ENCODE measurements around the gene FNDC8. TPM values are rescaled to one million over a fixed set of nuclear protein-coding genes. Genes with fewer than 3 reads are reported as not detected.

FNDC8 gene
- total and polyA plus RNA-seq, 2 of the 8 experiments (the other 6 are each of a cell fraction or from before 2014, with no cell fraction given) = not detected

DNA sequence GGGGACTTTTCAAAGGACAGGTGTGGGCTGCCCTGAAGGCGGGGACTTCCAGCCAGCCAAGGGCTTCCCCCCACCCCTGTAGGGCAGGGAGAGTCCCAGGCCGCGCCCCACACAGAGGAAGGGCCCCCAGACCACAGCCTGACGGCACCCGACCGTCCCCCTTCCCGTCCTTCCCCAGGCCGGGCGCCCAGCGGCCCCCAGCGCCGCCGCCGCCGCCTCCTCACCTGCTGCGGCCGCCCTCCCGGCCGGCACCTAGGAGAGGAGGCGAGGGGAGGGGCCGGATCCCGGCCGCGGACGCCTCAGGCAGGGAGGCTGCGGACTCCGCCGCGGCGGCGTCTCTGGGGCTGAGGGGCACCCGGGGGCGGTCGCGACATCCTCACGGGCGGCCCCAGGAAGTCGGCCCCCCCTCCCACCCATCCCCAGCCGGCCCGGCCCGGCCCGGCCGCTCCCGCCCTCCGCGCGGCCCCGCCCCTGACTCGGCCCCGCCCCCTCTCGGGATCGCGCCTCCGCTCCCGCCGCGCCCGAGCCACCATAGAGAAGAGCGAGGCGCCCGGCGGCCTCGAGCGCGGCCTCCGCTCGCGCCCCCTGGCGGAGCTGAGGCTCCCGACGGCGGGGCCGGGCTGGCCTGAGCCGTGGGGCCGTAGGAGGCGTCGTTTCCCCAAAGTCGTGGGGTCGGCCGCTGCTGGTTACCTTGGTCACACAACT, 32.4 kb upstream of the FNDC8 start:
- no peak overlapping the region for H3K14ac ChIP-seq (ENCODE audit: insufficient read length)
- H2BK20ac ChIP-seq (ENCODE audit: low read length) = peak overlapping the region; percentile 76; the same call in 1 of the 2 replicates
- peaks cover 12% of the 10 kb centered on the region; the same call in 1 of the 2 replicates for H3K23me2 ChIP-seq (ENCODE audit: low read depth, low read length)
- peak overlapping the region; percentile 85; the same call in 1 of the 2 replicates for H4K8ac ChIP-seq (ENCODE audit: extremely low read depth, insufficient read depth, low read length)
- no peak overlapping the region for H2AK5ac ChIP-seq (ENCODE audit: low read depth, low read length)
- H4K5ac ChIP-seq (ENCODE audit: insufficient read length, low read depth, low read length) = no peak overlapping the region
- H3K4me3 ChIP-seq (ENCODE audit: extremely low read depth in 1 of 4, insufficient read depth in 2 of 4, low read depth in 3 of 4, low read length in 4 of 4) = peak overlapping the region; percentile 53 to 86 (median 76)
- 0% methylated on average over 6 of the region's 80 CpGs; no CpG with 5 or more reads in 1 of the 2 experiments for WGBS, 2 experiments (ENCODE audit: extremely low coverage in 1 of 2, insufficient coverage in 1 of 2, insufficient read length in 1 of 2, insufficient replicate concordance in 2 of 2, low coverage in 1 of 2, low lambda C conversion rate in 2 of 2, missing lambda C conversion rate in 1 of 2)
- peaks cover 6 to 23% (median 11%) of the 10 kb centered on the region in 4 experiments for H3K4me1 ChIP-seq (replicated peaks in 1 of 4; ENCODE audit: control insufficient read depth in 3 of 4, insufficient read depth in 4 of 4, low read length in 3 of 4)
- H2AFZ ChIP-seq (ENCODE audit: low read length) = peak overlapping the region; percentile 66
- no peak overlapping the region; the same call in 1 of the 2 replicates for H2BK15ac ChIP-seq (ENCODE audit: low read length)
- H3K18ac ChIP-seq (ENCODE audit: extremely low read depth, low read length) = peak overlapping the region; percentile 72
- no peaks in the 10 kb centered on the region for H3K9me3 ChIP-seq (ENCODE audit: insufficient read depth in 2 of 2, low read depth in 1 of 2, low read length in 1 of 2)
- no peaks in the 10 kb centered on the region for H3K27me3 ChIP-seq (replicated peaks in 1 of 4; ENCODE audit: control insufficient read depth in 3 of 4, extremely low read depth in 1 of 4, insufficient read depth in 3 of 4, low read length in 3 of 4)
- peak overlapping the region; percentile 81; the same call in 1 of the 2 replicates for H2BK12ac ChIP-seq (ENCODE audit: low read depth, low read length)
- H3K79me1 ChIP-seq (ENCODE audit: low read depth, low read length) = no peaks in the 10 kb centered on the region; the same call in 1 of the 2 replicates
- ChIA-PET CTCF (ENCODE audit: partially characterized antibody) (interaction anchor here (0.6 to 3.5 kb wide), 20 partner anchors 11 to 136 kb away, joined by 3 to 22 read pairs (median 6); partner anchors contain the start of genes RAD51D and RFFL), POLR2A (ENCODE audit: partially characterized antibody) (interaction anchor here (0.6 to 2.5 kb wide), 16 partner anchors 9 to 108 kb away, joined by 3 to 12 read pairs (median 3); partner anchors contain the start of genes FNDC8, LIG3, NLE1 and RFFL)
- H3K4ac ChIP-seq (replicated peaks; ENCODE audit: insufficient read length, low read depth, low read length) = no peak overlapping the region
- H3K23ac ChIP-seq (ENCODE audit: insufficient read length) = no peak overlapping the region
- no peak overlapping the region for H3K56ac ChIP-seq (replicated peaks; ENCODE audit: insufficient read length, low read depth, low read length)
- DNase-seq (ENCODE audit: low read depth in 1 of 2, low spot score in 2 of 2) (peak in 1 of 2 experiments; percentile 90), FAIRE-seq (no peak)
- no peaks in the 10 kb centered on the region for H4K20me1 ChIP-seq (replicated peaks in 1 of 2; ENCODE audit: control insufficient read depth in 1 of 2, insufficient read depth in 2 of 2, low read length in 2 of 2)
- H3K27ac ChIP-seq (ENCODE audit: low read depth, low read length) = peak overlapping the region; percentile 50; the same call in 1 of the 2 replicates
- H4K91ac ChIP-seq (replicated peaks; ENCODE audit: insufficient read length, low read length) = peak overlapping the region; percentile 55
- H2BK120ac ChIP-seq (replicated peaks; ENCODE audit: low read depth, low read length) = no peak overlapping the region
- peak overlapping the region; percentile 8 to 85 (median 53); a peak in 6 of 7 replicates for H3K9ac ChIP-seq (replicated peaks in 1 of 4; ENCODE audit: extremely low read depth in 1 of 4, low read depth in 3 of 4, low read length in 3 of 4)
- H2BK5ac ChIP-seq (ENCODE audit: low read depth, low read length) = peak overlapping the region; percentile 60; the same call in 1 of the 2 replicates
- no peaks in the 10 kb centered on the region for H3K36me3 ChIP-seq (ENCODE audit: control insufficient read depth in 2 of 4, insufficient read depth in 4 of 4, low read length in 3 of 4)
- peaks cover 0 to 2% of the 10 kb centered on the region in 2 experiments; a peak in 1 of 4 replicates for H3K79me2 ChIP-seq (ENCODE audit: control insufficient read depth in 1 of 2, insufficient read depth in 2 of 2, low read length in 2 of 2)
- H3K4me2 ChIP-seq (ENCODE audit: insufficient read depth in 1 of 2, low read depth in 2 of 2, low read length in 2 of 2) = peak overlapping the region; percentile 74 to 86
- TF ChIP-seq EGR1 (IDR thresholded peaks at IDR 0.05; ENCODE audit: borderline replicate concordance, low read depth, low read length) (0 out of 2 replicates have a peak, but pooled peaks have one; percentile 17), RBBP5 (IDR thresholded peaks at IDR 0.05; ENCODE audit: borderline replicate concordance, low read depth, low read length) (peak; percentile 65; the same call in 1 of the 2 replicates), TAF1 (IDR thresholded peaks at IDR 0.05; ENCODE audit: low read depth, low read length) (peak; percentile 4; the same call in 1 of the 2 replicates), POLR2A (IDR thresholded peaks at IDR 0.05; ENCODE audit: control extremely low read depth in 1 of 2, low read depth in 2 of 2, low read length in 2 of 2) (peak in 1 of 2 experiments; percentile 17; a peak in 1 of 3 replicates), TBP (IDR thresholded peaks at IDR 0.05; ENCODE audit: low read depth, low read length) (no peak; the same call in 1 of the 2 replicates), RAD21 (IDR thresholded peaks at IDR 0.05 in 1 of 2, conservative IDR thresholded peaks at IDR 0.05 in 1 of 2; ENCODE audit: low read depth in 2 of 2, low read length in 2 of 2) (peak; percentile 41 to 71), KDM4A (IDR thresholded peaks at IDR 0.05; ENCODE audit: low read depth, low read length, severe bottlenecking) (peak; percentile 9)
- TF ChIP-seq, protein P1, sequence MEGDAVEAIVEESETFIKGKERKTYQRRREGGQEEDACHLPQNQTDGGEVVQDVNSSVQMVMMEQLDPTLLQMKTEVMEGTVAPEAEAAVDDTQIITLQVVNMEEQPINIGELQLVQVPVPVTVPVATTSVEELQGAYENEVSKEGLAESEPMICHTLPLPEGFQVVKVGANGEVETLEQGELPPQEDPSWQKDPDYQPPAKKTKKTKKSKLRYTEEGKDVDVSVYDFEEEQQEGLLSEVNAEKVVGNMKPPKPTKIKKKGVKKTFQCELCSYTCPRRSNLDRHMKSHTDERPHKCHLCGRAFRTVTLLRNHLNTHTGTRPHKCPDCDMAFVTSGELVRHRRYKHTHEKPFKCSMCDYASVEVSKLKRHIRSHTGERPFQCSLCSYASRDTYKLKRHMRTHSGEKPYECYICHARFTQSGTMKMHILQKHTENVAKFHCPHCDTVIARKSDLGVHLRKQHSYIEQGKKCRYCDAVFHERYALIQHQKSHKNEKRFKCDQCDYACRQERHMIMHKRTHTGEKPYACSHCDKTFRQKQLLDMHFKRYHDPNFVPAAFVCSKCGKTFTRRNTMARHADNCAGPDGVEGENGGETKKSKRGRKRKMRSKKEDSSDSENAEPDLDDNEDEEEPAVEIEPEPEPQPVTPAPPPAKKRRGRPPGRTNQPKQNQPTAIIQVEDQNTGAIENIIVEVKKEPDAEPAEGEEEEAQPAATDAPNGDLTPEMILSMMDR (IDR thresholded peaks at IDR 0.05; ENCODE audit: control extremely low read depth in 1 of 3, insufficient read depth in 1 of 3, low read depth in 1 of 3, low read length in 3 of 3) = peak; percentile 83 to 97 (median 83)
